Mucosa of descending colon (tissue), 3 donors: ENCODE results near the gene ARPC1B. TPM values are rescaled to one million over a fixed set of nuclear protein-coding genes. Genes with fewer than 3 reads are reported as not detected.
"Not testable (repeated sequence)": the region's sequence is repeated elsewhere in the genome, so short reads cannot be mapped to it uniquely, and the experiment has no call there.

Source experiments
- ATAC-seq: fragments of 200-7000 bp; cut with Tn5 transposase; one replicate; pipeline ENCODE4 v1.9.1; 2020; ENCODE audit warnings: mild to moderate bottlenecking, moderate library complexity
- DNase-seq, 3 donors: peaks; one replicate each; pipeline ENCODE4 v3.0.0-alpha.2; 2020
- H3K36me3 ChIP-seq: fragments of 200-600 bp; one replicate; pipeline ENCODE4 v1.8.0; 2021; ENCODE audit warnings: low read depth, mild to moderate bottlenecking
- H3K4me1 ChIP-seq: fragments of 200-600 bp; one replicate; pipeline ENCODE4 v1.8.0; 2021; ENCODE audit warnings: low read depth, mild to moderate bottlenecking
- H3K4me3 ChIP-seq: fragments of 200-600 bp; one replicate; pipeline ENCODE4 v1.8.0; 2021; ENCODE audit warnings: mild to moderate bottlenecking
- H3K9me3 ChIP-seq: fragments of 200-600 bp; one replicate; pipeline ENCODE4 v1.8.0; 2021; ENCODE audit warnings: mild to moderate bottlenecking
- intact Hi-C, 2 donors: fragments of 100-400 bp; cut with DNase I in 1 of 2; cut with micrococcal nuclease in 1 of 2; formaldehyde crosslinking; loops; one replicate each; pipeline versions ENCODE4 v1.11.0 to v1.11.1; 2022; cut with DNase I, micrococcal nuclease
- total RNA-seq, 3 donors: library from RNA; stranded (reverse); fragmentation: NEBNext Ultra II Directional in 2 of 3; extraction: Animal tissue kit (Norgen Biotek cat#: 25700) in 2 of 3; gene quantifications; one replicate each; pipeline versions ENCODE4 v1.2.1 to v1.2.4, GENCODE V29; 2021 to 2023
- TF ChIP-seq, protein P1 (sequence below): fragments of 200-600 bp; IDR thresholded peaks from one replicate; pipeline ENCODE4 v1.8.0; 2022; ENCODE audit warnings: antibody characterized with exemption, mild to moderate bottlenecking
- donor health status: DM: no; HTN: no; CAD: no; lungs with moderate emphysema.
- donor health status: DM: no; HTN: no; CAD: no.
- donor health status: DM: no; HTN: yes; CAD: no.

ARPC1B gene
- total RNA-seq, 3 donors from 2014 or later, result 107 to 153 (median 119) TPM

DNA sequence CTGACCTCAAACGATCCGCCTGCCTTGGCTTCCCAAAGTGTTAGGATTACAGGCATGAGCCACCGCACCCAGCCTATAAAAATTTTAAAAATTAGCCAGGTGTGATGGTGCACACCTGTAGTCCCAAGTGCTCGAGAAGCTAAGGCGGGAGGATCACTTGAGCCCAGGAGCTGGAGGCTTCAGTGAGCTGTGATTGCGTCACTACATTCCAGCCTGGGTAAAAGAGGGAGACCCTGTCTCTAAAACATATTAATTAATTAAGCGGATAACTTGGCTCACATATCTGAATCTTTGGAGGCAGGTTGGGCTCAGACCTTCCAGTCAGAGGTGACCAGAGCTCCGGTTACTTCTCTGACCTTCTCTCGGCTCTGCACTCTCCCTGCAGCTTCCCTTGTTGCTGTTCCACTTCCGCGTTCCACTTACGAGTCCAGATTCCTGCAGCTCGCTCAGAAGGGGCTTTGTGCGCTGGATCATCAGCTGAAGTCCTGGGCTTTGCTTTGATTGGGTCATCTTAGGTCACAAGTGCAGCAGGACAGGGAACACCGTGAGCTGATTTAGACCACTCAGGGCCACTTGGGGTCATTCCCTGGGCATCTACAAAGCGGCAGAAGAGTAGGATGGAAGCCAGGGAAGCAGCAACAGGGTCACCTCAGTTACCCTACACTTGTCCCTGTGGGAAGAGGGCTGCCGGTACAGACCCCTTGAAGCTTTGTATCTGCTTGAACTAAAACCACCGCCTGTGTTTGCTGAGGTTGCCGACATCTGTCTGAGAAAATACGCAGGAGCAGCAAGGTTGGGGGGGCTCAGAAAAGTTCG is 2.0 kb upstream of the ARPC1B start:
- peak in 2 of 3 donors; percentile 52 to 53 for DNase-seq
- Histone ChIP-seq H3K9me3 (no peaks in the 10 kb centered on the region), H3K4me3 (no peak overlapping the region), H3K4me1 (peaks cover 16% of the 10 kb centered on the region), H3K36me3 (no peaks in the 10 kb centered on the region)
- intact Hi-C loops, result no loop called here
- ATAC-seq, result peak; percentile 6
- TF ChIP-seq, protein P1, sequence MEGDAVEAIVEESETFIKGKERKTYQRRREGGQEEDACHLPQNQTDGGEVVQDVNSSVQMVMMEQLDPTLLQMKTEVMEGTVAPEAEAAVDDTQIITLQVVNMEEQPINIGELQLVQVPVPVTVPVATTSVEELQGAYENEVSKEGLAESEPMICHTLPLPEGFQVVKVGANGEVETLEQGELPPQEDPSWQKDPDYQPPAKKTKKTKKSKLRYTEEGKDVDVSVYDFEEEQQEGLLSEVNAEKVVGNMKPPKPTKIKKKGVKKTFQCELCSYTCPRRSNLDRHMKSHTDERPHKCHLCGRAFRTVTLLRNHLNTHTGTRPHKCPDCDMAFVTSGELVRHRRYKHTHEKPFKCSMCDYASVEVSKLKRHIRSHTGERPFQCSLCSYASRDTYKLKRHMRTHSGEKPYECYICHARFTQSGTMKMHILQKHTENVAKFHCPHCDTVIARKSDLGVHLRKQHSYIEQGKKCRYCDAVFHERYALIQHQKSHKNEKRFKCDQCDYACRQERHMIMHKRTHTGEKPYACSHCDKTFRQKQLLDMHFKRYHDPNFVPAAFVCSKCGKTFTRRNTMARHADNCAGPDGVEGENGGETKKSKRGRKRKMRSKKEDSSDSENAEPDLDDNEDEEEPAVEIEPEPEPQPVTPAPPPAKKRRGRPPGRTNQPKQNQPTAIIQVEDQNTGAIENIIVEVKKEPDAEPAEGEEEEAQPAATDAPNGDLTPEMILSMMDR, result no peak

DNA sequence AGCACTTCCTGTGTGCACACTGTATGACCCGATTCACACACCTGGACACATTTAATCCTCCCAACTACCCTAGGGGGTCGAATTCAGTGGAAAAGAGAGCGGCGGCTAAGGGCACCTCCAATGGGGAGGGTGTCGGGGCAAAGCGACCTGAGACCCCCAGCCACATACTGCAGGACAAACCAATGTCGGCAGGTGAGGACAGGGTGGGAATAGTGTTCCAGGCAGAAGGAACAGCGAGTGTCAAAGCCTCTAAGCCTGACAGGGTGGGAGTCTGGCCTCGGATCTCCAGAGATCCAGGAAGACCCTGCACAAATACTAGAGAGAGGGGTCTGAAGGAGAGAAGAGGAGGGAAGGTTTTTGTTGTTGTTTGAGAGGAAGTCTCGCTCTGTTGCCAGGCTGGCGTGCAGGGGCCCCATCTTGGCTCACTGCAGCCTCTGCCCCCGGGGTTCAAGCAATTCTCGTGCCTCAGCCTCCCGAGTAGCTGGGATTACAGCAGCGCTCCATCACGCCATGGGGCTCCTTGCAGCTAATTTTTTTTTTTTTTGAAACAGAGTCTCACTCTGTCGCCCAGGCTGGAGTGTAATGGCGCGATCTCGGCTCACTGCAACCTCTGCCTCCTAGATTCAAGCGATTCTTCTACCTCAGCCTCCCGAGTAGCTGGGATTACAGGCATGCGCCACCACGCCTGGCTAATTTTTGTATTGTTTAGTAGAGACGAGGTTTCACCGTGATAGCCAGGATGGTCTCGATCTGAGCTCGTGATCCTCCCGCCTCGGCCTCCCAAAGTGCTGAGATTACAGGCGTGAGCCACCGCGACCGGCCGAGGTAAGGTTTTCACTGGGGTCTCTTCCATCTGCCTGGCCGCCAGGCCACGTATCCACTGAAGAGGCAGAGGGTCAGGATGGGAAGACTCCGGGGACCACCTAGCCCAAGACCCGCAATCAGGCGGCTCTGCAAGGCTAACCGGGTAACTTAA is 1.2 kb upstream of the ARPC1B start:
- Histone ChIP-seq H3K4me3 (no peak overlapping the region), H3K9me3 (no peaks in the 10 kb centered on the region), H3K4me1 (peaks cover 16% of the 10 kb centered on the region), H3K36me3 (no peaks in the 10 kb centered on the region)
- TF ChIP-seq, protein P1, result no peak
- no peak for DNase-seq
- intact Hi-C loops, result no loop called here
- no peak for ATAC-seq

DNA sequence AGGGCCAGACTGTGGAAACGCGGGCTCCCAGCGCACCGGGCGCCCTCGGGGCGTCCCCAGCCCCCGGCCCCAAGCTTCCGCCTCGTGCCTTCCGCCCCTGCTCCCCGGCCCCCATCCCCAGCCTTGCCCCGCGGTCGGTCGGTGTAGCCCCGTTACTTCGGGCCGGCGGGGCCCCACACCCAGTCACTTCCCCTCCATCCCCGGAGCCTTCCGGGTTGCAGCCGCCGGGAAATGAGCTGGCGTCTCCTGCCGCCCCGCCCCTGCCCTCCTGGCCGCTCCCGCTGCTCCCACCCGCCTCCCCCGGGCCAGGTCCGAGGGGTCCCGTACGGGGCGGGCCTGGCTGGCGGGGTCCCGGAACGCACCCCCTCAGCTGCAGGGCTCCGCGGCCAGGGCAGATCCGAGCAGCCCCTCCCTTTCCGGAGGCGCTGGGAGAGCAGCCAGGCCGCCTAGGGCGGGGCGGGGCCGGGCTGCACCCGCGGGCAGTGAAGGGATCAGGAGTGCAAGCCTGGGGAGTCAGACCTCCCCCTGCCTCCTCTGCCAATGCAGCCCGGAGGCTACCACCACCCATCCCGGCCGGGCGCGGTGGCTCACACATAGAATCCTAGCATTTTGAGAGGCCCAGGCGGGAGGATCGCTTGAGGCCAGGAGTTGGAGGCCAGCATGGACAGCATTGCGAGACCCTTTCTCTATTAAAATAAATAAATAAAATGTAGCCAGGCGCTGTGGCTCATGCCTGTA is 709 bp downstream of the ARPC1B start:
- DNase-seq, result peak; percentile 86 to 92 (median 92)
- H3K4me3 ChIP-seq, result peak overlapping the region; percentile 67
- peak; percentile 76 for ATAC-seq
- no peaks in the 10 kb centered on the region for H3K9me3 ChIP-seq
- intact Hi-C loops, result no loop called here
- TF ChIP-seq, protein P1, result no peak
- H3K4me1 ChIP-seq, result peaks cover 31% of the 10 kb centered on the region
- no peaks in the 10 kb centered on the region for H3K36me3 ChIP-seq

DNA sequence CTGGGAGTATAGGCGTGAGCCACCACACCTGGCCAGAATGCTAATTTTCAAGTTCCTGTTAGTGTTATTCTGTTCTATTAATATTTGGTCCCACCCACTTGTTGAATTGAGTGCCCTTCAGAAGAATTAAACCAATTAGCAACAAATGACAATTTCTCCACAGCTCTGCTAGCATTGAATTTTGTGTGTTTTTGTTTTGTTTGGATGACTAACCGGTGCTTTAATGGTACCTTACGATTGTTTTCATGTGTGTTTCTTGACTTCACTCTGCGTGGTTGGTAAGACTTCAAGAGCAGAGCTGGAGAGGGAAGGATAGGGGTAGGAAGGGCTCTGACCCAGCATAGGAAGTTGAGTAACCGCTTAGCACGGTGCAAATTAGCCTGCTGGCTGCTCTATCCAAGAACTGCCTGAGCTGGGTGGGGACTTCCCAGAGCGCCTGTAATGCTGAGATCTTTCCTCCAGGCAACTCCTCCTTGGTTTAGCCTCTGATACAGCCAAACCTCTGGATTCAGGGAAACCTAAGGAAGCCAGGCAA is 4.6 kb downstream of the ARPC1B start:
- ATAC-seq (no peak), DNase-seq (peak in 2 of 3 donors; percentile 59 to 65)
- intact Hi-C loops, result no loop called here
- no peak overlapping the region for H3K4me3 ChIP-seq
- TF ChIP-seq, protein P1, result no peak
- no peaks in the 10 kb centered on the region for H3K36me3 ChIP-seq
- no peaks in the 10 kb centered on the region for H3K9me3 ChIP-seq
- peaks cover 42% of the 10 kb centered on the region for H3K4me1 ChIP-seq

DNA sequence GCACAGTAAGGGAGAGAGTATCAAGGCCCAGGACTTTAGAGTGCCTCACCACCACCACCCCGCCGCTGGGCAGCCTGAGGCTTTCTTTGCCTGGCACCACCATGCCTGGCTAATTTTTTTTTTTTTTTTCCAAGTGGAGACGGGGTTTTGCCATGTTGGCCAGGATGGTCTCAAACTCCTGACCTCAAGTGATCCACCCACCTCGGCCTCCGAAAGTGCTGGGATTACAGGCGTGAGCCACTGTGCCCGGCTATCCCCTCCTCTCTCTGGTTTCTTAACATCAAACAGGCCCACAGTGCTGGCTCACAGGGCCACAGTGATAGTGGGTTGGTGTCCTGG is 5.1 kb downstream of the ARPC1B start:
- H3K4me3 ChIP-seq, ATAC-seq, H3K36me3 ChIP-seq, H3K9me3 ChIP-seq, intact Hi-C loops, DNase-seq: not testable (repeated sequence)
- peaks cover 42% of the 10 kb centered on the region for H3K4me1 ChIP-seq
